IMR-90 (cell line): ENCODE data around the gene NCR1. TPM values are rescaled to one million over a fixed set of nuclear protein-coding genes. Genes with fewer than 3 reads are reported as not detected.

Source experiments
- ATAC-seq: fragments of 200-7000 bp; cut with Tn5 transposase; 2 replicates; pipeline ENCODE4 v1.9.1; 2020; ENCODE audit warnings: low read depth, mild to moderate bottlenecking, moderate library complexity
- BruUV-seq: library from RNA; stranded (reverse); fragments of 400-500 nt; replicated peaks from 2 replicates; lab custom pipeline; 2021; lab: Mats Ljungman, UMichigan
- CTCF ChIA-PET: fragments of 300-600 bp; formaldehyde crosslinking; extraction: SDS; loops from one replicate; lab custom pipeline; 2021; ENCODE audit warnings: antibody characterized with exemption; lab: Yijun Ruan, JAX
- POLR2A ChIA-PET: fragments of 300-600 bp; sonication (Branson Sonifier 250); formaldehyde crosslinking; loops from one replicate; lab custom pipeline; 2022; ENCODE audit warnings: antibody characterized with exemption; ENCODE audit not compliant: unreplicated experiment; lab: Charles Lee
- DNase-seq: peaks from one replicate; pipeline ENCODE4 v3.0.0; 2013
- H2AFZ ChIP-seq: replicated peaks from 2 replicates; pipeline ENCODE3; 2013; ENCODE audit warnings: low read length, mild to moderate bottlenecking; ENCODE audit not compliant: poor library complexity
- H2AK5ac ChIP-seq: 2 replicates; pipeline ENCODE4 v1.6.1; 2013; ENCODE audit warnings: low read depth, low read length, inconsistent platforms
- H2AK9ac ChIP-seq: replicated peaks from 2 replicates; pipeline ENCODE3; 2013; ENCODE audit warnings: mild to moderate bottlenecking, low read depth, low read length, moderate library complexity; ENCODE audit not compliant: poor library complexity
- H2BK120ac ChIP-seq: 2 replicates; pipeline ENCODE4 v1.6.1; 2013; ENCODE audit warnings: low read depth, low read length, inconsistent platforms
- H2BK15ac ChIP-seq: 3 replicates; pipeline ENCODE4 v1.6.1; 2013; ENCODE audit warnings: low read depth, low read length, inconsistent platforms
- H2BK20ac ChIP-seq: 2 replicates; pipeline ENCODE4 v1.6.1; 2013; ENCODE audit warnings: low read depth, mild to moderate bottlenecking, inconsistent platforms, low read length, moderate library complexity
- H2BK5ac ChIP-seq: 2 replicates; pipeline ENCODE4 v1.6.1; 2013; ENCODE audit warnings: mild to moderate bottlenecking, low read depth, low read length, inconsistent platforms; ENCODE audit not compliant: poor library complexity, severe bottlenecking
- H3K14ac ChIP-seq: replicated peaks from 2 replicates; pipeline ENCODE4 v1.6.1; 2013; ENCODE audit warnings: low read depth, low read length, inconsistent platforms
- H3K18ac ChIP-seq: 2 replicates; pipeline ENCODE4 v1.6.1; 2013; ENCODE audit warnings: low read depth, low read length, control low read depth
- H3K23ac ChIP-seq: 2 replicates; pipeline ENCODE4 v1.6.1; 2013; ENCODE audit warnings: low read depth, low read length, inconsistent platforms
- H3K27ac ChIP-seq: 2 replicates; pipeline ENCODE4 v1.5.1; 2013; ENCODE audit warnings: mild to moderate bottlenecking, control low read depth, low read length; ENCODE audit not compliant: insufficient read depth
- H3K27me3 ChIP-seq: 2 replicates; pipeline ENCODE4 v1.6.1; 2013; ENCODE audit warnings: low read length; ENCODE audit not compliant: control insufficient read depth, insufficient read depth
- H3K36me3 ChIP-seq: 2 replicates; pipeline ENCODE4 v1.6.1; 2013; ENCODE audit warnings: low read length, mixed read lengths; ENCODE audit not compliant: control insufficient read depth, insufficient read depth
- H3K4ac ChIP-seq: 2 replicates; pipeline ENCODE4 v1.6.1; 2013; ENCODE audit warnings: low read depth, low read length, inconsistent platforms
- H3K4me1 ChIP-seq: 2 replicates; pipeline ENCODE4 v1.6.1; 2013; ENCODE audit warnings: low read length, mixed read lengths; ENCODE audit not compliant: control insufficient read depth, insufficient read depth
- H3K4me2 ChIP-seq: 2 replicates; pipeline ENCODE4 v1.6.1; 2013; ENCODE audit warnings: low read depth, mild to moderate bottlenecking, control low read depth, low read length, moderate library complexity
- H3K4me3 ChIP-seq: 2 replicates; pipeline ENCODE4 v1.5.1; 2013; ENCODE audit warnings: low read depth, mild to moderate bottlenecking, control low read depth, low read length, moderate library complexity; ENCODE audit not compliant: insufficient read depth
- H3K56ac ChIP-seq: 2 replicates; pipeline ENCODE4 v1.6.1; 2013; ENCODE audit warnings: low read length, inconsistent platforms; ENCODE audit not compliant: insufficient read depth; ENCODE audit errors: extremely low read depth
- H3K79me1 ChIP-seq, 2 experiments: 2 replicates each; pipeline ENCODE4 v1.6.1; 2013; ENCODE audit warnings: low read length in 2 of 2, inconsistent platforms in 1 of 2, low read depth in 1 of 2
- H3K9ac ChIP-seq: 2 replicates; pipeline ENCODE4 v1.6.1; 2013; ENCODE audit warnings: low read depth, low read length, control low read depth
- H3K9me1 ChIP-seq: 2 replicates; pipeline ENCODE4 v1.6.1; 2013; ENCODE audit warnings: low read length, inconsistent platforms; ENCODE audit not compliant: insufficient read depth
- H3K9me3 ChIP-seq: 2 replicates; pipeline ENCODE4 v1.6.1; 2013; ENCODE audit warnings: low read length; ENCODE audit not compliant: control insufficient read depth, insufficient read depth
- H4K20me1 ChIP-seq: 2 replicates; pipeline ENCODE4 v1.6.1; 2013; ENCODE audit warnings: low read length, inconsistent platforms; ENCODE audit not compliant: insufficient read depth
- H4K5ac ChIP-seq: 2 replicates; pipeline ENCODE4 v1.6.1; 2013; ENCODE audit warnings: mild to moderate bottlenecking, low read depth, low read length, control low read depth
- H4K8ac ChIP-seq, 2 experiments: 2 replicates each; pipeline ENCODE4 v1.6.1; 2013; ENCODE audit warnings: low read depth in 2 of 2, low read length in 2 of 2, control low read depth in 1 of 2, inconsistent platforms in 1 of 2
- H4K91ac ChIP-seq: 2 replicates; pipeline ENCODE4 v1.6.1; 2013; ENCODE audit warnings: low read depth, low read length, inconsistent platforms; ENCODE audit not compliant: insufficient read depth
- BHLHE40 ChIP-seq: fragments of 150-350 bp; IDR thresholded peaks from 2 replicates; pipeline ENCODE4 v1.6.1; 2016; ENCODE audit warnings: mild to moderate bottlenecking, low read depth, low read length
- CEBPB ChIP-seq: IDR thresholded peaks from 2 replicates; pipeline ENCODE4 v1.6.1; 2012; ENCODE audit warnings: low read depth, low read length, improper control_type of control experiment
- CTCF ChIP-seq: conservative IDR thresholded peaks from 2 replicates; pipeline ENCODE4 v1.5.1; 2012; ENCODE audit warnings: mild to moderate bottlenecking, low read depth, low read length, improper control_type of control experiment
- ELK1 ChIP-seq: fragments of 150-350 bp; IDR thresholded peaks from 2 replicates; pipeline ENCODE4 v1.6.1; 2016; ENCODE audit warnings: low read depth, mild to moderate bottlenecking, low read length, moderate library complexity, borderline replicate concordance
- FOS ChIP-seq: fragments of 150-350 bp; IDR thresholded peaks from 2 replicates; pipeline ENCODE4 v1.6.1; 2016; ENCODE audit warnings: low read depth, low read length
- MAFK ChIP-seq: IDR thresholded peaks from 2 replicates; pipeline ENCODE4 v1.6.1; 2012; ENCODE audit warnings: low read depth, low read length, improper control_type of control experiment
- MAZ ChIP-seq: IDR thresholded peaks from 2 replicates; pipeline ENCODE4 v1.6.1; 2012; ENCODE audit warnings: low read depth, mild to moderate bottlenecking, low read length, improper control_type of control experiment, moderate library complexity, borderline replicate concordance
- MXI1 ChIP-seq: IDR thresholded peaks from 2 replicates; pipeline ENCODE4 v1.6.1; 2012; ENCODE audit warnings: low read depth, mild to moderate bottlenecking, low read length, moderate library complexity, borderline replicate concordance
- POLR2A ChIP-seq: IDR thresholded peaks from 2 replicates; pipeline ENCODE4 v1.6.1; 2012; ENCODE audit warnings: mild to moderate bottlenecking, low read depth, low read length
- SMC3 ChIP-seq: fragments of 150-350 bp; IDR thresholded peaks from 2 replicates; pipeline ENCODE4 v1.6.1; 2016; ENCODE audit warnings: low read depth, mild to moderate bottlenecking, antibody characterized with exemption, low read length, moderate library complexity
- USF2 ChIP-seq: fragments of 150-350 bp; IDR thresholded peaks from 2 replicates; pipeline ENCODE4 v1.6.1; 2017; ENCODE audit warnings: mild to moderate bottlenecking, antibody characterized with exemption, low read length, low read depth
- WGBS, 2 experiments: methylation state at CpG; one replicate each; pipeline versions ENCODE4 v1.1.5 to v1.1.7; 2013; ENCODE audit warnings: missing lambda C conversion rate in 2 of 2; ENCODE audit not compliant: insufficient read length in 1 of 2; ENCODE audit errors: extremely low coverage in 2 of 2; 5-methylcytosine and 5-hydroxymethylcytosine counted together
- dilution Hi-C: fragments of 300-500 bp; cut with HindIII; formaldehyde crosslinking; loops from one replicate; pipeline ENCODE4 v1.14.3; 2018; ENCODE audit warnings: low sequenced_read_pairs; ENCODE audit not compliant: unreplicated experiment
- in situ Hi-C: fragments of 300-500 bp; cut with MboI; formaldehyde crosslinking; loops from 3 replicates; pipeline ENCODE4 v1.14.3; 2019; ENCODE audit warnings: low sequenced_read_pairs, inconsistent platforms, mixed read lengths
- intact Hi-C: fragments of 100-400 bp; cut with micrococcal nuclease; formaldehyde crosslinking; loops from 2 replicates; pipeline ENCODE4 v1.10.0; 2022
- polyA plus RNA-seq, 3 experiments: library from polyadenylated mRNA; depleted of rRNA; stranded (reverse); fragments of >200 nt; gene quantifications; 2 replicates each; pipeline ENCODE4 v1.2.3, GENCODE V29; 2012; ENCODE audit warnings: low replicate concordance in 1 of 3
- total RNA-seq: library from RNA; depleted of rRNA; stranded (reverse); fragments of >200 nt; gene quantifications from 2 replicates; pipeline ENCODE4 v1.2.3, GENCODE V29; 2012

The NCR1 gene
- total and polyA plus RNA-seq, 2 of the 4 experiments (the other 2 are of a cell fraction) = not detected

GRCh38 chr19:54875506-54875905 is 30.4 kb upstream of the NCR1 start:
- POLR2A ChIA-PET = interaction anchor here (0.6 kb wide), 1 partner anchor 10 kb away, joined by 3 read pairs; no protein-coding TSS in a partner anchor
- no CpG with 5 or more reads among the region's 2 CpGs for WGBS, 2 experiments

More at GRCh38 chr19:54875506-54875905, 30.4 kb upstream of the NCR1 start:
- Histone ChIP-seq H2AK5ac (no peak overlapping the region), H2BK5ac (no peak overlapping the region), H3K4me1 (no peaks in the 10 kb centered on the region), H4K5ac (no peak overlapping the region), H3K36me3 (no peaks in the 10 kb centered on the region), H2BK120ac (no peak overlapping the region), H2AFZ (no peak overlapping the region), H3K4me3 (no peak overlapping the region), H3K27me3 (no peaks in the 10 kb centered on the region), H3K14ac (no peak overlapping the region), H3K4me2 (no peak overlapping the region), H2BK20ac (no peak overlapping the region), H4K91ac (no peak overlapping the region), H2AK9ac (no peak overlapping the region), H3K27ac (no peak overlapping the region), H3K9ac (no peak overlapping the region), H4K20me1 (no peaks in the 10 kb centered on the region), H3K9me3 (peaks cover 8% of the 10 kb centered on the region; the same call in 1 of the 2 replicates), H3K23ac (no peak overlapping the region), H4K8ac (no peak overlapping the region), H3K4ac (no peak overlapping the region), H3K79me1 (no peaks in the 10 kb centered on the region), H3K18ac (no peak overlapping the region), H3K56ac (no peak overlapping the region), H2BK15ac (no peak overlapping the region), H3K9me1 (no peaks in the 10 kb centered on the region)
- intact Hi-C loops (no loop called here), in situ Hi-C loops (no loop called here), dilution Hi-C loops (no loop called here)
- no peak for ATAC-seq
- DNase-seq = no peak
- no TSS peak for BruUV-seq
- TF ChIP-seq SMC3 (no peak), MAFK (no peak), POLR2A (no peak), MXI1 (no peak), FOS (no peak), USF2 (no peak), CTCF (no peak), ELK1 (no peak), CEBPB (no peak), BHLHE40 (no peak), MAZ (no peak)
- CTCF ChIA-PET = no interaction called here
